Prostate gland (tissue), 2 donors: ENCODE measurements around the gene STMND1.
"Not testable (repeated sequence)": the region's sequence is repeated elsewhere in the genome, so short reads cannot be mapped to it uniquely, and the experiment has no call there.

Experiments
- POLR2A ChIP-seq: fragments of 450-650 bp; IDR thresholded peaks from one replicate; pipeline ENCODE4 v1.6.1; 2016; ENCODE audit warnings: antibody characterized with exemption, mild to moderate bottlenecking
- TF ChIP-seq, protein P1 (sequence below), 4 experiments: fragments of 200-600 bp in 2 of 4; fragments of 450-650 bp in 2 of 4; sonication (generic) in 2 of 4; IDR thresholded peaks; 1 replicate in 3 of 4; 2 replicates in 1 of 4; pipeline ENCODE4 v1.5.1; 2016 to 2019; ENCODE audit warnings: antibody characterized with exemption in 4 of 4, mild to moderate bottlenecking in 2 of 4, moderate library complexity in 2 of 4

DNA sequence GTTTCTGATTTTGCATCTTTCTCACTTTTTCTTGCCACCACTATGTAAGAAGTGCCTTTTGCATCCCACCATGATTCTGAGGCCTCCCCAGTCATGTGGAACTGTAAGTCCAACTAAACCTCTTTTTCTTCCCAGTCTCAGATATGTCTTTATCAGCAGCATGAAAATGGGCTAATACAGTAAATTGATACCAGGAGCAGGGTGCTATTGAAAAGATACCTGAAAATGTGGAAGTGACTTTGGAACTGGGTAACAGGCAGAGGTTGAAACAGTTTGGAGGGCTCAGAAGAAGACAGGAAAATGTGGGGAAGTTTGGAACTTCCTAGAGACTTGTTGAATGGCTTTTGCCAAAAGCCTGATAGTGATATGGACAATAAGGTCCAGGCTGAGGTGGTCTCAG is 32.9 kb upstream of the STMND1 start:
- TF ChIP-seq, protein P1, sequence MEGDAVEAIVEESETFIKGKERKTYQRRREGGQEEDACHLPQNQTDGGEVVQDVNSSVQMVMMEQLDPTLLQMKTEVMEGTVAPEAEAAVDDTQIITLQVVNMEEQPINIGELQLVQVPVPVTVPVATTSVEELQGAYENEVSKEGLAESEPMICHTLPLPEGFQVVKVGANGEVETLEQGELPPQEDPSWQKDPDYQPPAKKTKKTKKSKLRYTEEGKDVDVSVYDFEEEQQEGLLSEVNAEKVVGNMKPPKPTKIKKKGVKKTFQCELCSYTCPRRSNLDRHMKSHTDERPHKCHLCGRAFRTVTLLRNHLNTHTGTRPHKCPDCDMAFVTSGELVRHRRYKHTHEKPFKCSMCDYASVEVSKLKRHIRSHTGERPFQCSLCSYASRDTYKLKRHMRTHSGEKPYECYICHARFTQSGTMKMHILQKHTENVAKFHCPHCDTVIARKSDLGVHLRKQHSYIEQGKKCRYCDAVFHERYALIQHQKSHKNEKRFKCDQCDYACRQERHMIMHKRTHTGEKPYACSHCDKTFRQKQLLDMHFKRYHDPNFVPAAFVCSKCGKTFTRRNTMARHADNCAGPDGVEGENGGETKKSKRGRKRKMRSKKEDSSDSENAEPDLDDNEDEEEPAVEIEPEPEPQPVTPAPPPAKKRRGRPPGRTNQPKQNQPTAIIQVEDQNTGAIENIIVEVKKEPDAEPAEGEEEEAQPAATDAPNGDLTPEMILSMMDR (IDR thresholded peaks at IDR 0.05): not testable (repeated sequence)
- TF ChIP-seq POLR2A: not testable (repeated sequence)
